Forelimb muscle (tissue), 1 donor: ENCODE results near the gene PROCA1. TPM values are rescaled to one million over a fixed set of nuclear protein-coding genes. Genes with fewer than 3 reads are reported as not detected.

Experiments
- DNase-seq: peaks from one replicate; pipeline ENCODE4 v3.0.0-alpha.2; 2013; ENCODE audit warnings: low read depth
- polyA plus RNA-seq: library from polyadenylated mRNA; unstranded; fragments of 120-200 nt; gene quantifications from one replicate; pipeline ENCODE4 v1.2.1, GENCODE V29; 2013; ENCODE audit not compliant: insufficient read length

The PROCA1 gene
- polyA plus RNA-seq, 1 donor, result 3.1 TPM

- DNase-seq, result no peak
Observed at GRCh38 chr17:28707339-28707720, 4.4 kb downstream of the PROCA1 start.

GRCh38 chr17:28706471-28707338 is 5.0 kb downstream of the PROCA1 start:
- no peak for DNase-seq

- no peak for DNase-seq
Observed at GRCh38 chr17:28705728-28706334, 5.9 kb downstream of the PROCA1 start.

GRCh38 chr17:28705074-28705659 is 6.5 kb downstream of the PROCA1 start:
- DNase-seq, result no peak

GRCh38 chr17:28704219-28704858 is 7.3 kb downstream of the PROCA1 start:
- DNase-seq, result no peak

DNA sequence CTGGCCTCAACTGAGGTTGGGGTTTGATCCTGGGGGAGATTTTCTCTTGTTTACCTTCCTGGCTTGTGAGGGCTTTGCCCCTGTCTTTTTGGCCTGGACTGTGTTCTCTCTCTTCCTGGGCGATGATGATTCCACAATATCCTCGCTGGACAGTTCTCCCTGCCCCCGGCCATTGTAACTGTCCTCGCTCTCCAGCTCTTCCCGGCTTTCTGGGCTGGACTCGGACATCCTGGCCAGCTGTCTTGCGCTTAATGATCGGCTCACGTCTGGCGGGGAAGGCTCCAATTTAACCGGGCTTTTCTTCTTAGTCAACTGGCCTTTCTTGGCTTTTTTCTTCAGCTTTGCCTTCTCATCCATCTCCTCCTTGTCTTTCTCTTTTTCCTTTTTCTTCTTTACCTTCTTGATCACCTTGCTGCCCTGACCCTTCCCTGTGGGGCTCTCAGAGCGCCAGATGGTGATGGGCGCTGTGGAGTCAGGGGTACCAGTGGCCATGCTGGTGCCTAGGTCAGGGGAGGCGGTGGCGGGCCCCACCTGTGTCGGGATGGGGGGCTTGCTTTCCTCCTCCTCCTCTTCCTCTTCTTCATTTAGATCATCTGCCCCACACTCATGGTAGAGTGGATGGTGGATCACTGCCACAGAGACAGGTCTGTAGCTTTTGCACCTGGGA is 8.0 kb downstream of the PROCA1 start:
- no peak for DNase-seq

- DNase-seq, result no peak
Observed at GRCh38 chr17:28702752-28703150, 8.9 kb downstream of the PROCA1 start.

DNA sequence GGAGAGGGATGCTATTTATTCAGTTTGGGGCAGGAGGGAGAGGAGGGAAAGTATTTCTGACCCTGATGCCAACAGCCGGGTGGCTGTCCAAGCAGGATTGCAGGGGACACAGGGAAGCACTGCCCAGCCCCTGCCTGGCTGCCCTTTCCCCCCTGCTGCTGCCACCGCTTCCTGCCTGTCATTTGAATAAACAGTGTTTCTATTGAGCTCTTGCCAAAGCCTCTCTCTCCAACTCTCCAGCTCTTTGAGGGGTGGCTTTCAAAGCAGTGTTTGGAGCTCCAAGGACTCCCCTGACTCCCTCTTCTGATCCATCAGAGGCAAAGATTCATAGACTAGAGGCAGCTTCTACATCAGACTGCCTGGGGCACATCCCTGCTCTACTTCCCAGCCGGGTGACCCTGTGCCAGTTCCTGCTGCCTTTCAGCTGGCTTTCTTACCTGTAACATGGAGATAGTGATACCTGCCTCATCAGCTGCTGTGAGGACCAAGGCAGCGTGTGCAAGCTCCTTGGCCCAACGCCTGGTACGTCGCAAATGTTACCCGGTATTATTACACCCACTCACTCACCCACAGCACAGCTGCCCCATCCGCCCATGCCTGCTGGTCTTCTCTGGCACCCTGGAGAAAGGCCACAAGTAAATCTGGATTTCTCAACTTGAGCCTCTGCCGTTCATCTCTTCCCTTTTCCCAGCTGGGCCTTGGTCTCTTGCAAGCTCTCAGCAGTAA is 9.5 kb downstream of the PROCA1 start:
- no peak for DNase-seq

- DNase-seq, result no peak
Observed at GRCh38 chr17:28700830-28701492, 10.7 kb downstream of the PROCA1 start.

GRCh38 chr17:28700278-28700677 is 11.4 kb downstream of the PROCA1 start:
- no peak for DNase-seq

- no peak for DNase-seq
Observed at GRCh38 chr17:28698253-28698941, 13.3 kb downstream of the PROCA1 start.

DNA sequence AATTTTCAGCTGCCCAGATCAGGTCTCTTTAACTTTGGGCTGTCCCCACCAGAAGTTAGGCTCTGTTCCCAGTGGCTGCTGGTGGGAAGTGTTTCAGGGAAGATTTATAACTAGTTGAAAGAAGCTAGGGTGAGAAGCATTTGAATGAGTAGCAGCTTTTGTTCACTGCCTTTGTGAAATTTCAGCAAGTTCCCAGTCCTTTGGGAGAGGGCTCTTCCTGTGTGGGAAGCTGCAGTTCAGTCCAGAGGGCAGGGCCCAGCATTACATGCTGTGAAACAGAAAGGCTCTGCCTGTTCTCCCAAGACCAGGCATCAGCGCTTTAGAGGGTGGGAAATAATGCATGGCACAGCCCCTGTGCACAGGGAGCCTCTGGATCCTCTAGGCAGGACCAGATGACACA is 17.8 kb downstream of the PROCA1 start:
- DNase-seq, result no peak

DNA sequence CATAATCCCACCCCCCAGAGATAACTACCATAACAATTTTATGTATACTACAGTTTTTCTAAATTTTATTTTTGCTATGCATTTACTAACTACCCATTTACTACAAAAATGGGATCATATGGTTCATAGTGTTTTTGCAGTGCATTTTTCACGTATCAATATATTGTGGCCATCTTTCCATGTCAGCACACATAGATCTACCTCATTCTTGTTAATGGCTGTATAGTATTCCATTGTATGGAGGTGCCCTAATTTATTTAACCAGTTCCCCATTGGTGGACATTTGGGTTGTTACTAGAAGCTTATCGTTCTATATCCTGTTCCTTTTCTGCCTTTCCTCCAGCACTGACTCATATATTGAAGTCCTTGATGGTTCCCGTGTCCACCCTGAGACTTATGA is 22.7 kb downstream of the PROCA1 start:
- DNase-seq, result no peak

DNA sequence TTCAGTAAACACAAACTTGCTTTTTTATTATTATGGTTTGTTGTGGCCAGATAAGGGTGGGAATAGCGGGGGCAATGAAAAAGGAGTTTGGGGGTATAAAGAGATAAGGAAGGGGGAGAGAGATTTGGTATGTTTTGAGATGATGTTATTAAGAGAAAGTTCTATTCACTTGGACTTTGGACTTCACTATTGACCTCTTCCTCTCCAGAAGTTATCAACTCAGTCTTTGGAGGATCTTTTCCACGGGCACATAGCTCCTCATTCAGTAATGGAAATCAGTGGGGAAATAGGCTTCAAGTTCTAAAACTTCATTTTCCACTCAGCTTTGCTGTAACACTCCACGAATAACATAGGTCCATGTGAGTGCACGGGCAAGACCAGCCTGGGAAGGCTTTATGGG is 23.2 kb downstream of the PROCA1 start:
- no peak for DNase-seq

GRCh38 chr17:28686296-28686695 is 25.4 kb downstream of the PROCA1 start:
- no peak for DNase-seq

GRCh38 chr17:28685366-28685765 is 26.3 kb downstream of the PROCA1 start:
- DNase-seq, result no peak

- DNase-seq, result no peak
Observed at GRCh38 chr17:28684963-28685362, 26.7 kb downstream of the PROCA1 start.

DNA sequence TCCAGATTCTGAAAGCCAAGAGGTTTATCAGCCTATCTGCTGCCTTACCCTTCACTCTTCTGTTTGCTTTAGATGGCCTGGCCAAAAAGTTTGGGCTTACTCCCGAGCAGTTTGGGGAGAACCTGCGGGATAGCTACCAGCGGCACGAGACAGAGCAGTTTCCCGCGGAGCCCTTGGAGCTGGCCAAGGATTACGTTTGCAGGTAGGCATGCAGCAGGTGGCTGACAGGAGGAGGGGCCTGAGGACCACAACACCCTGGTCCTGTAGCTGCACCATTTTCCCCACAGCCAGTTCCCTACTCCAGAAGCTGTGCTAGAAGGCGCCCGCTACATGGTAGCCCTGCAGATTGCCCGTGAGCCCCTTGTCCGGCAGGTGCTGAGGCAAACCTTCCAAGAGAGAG is 29.0 kb downstream of the PROCA1 start:
- no peak for DNase-seq

- no peak for DNase-seq
Observed at GRCh38 chr17:28675980-28676379, 35.7 kb downstream of the PROCA1 start.

GRCh38 chr17:28675490-28675889 is 36.2 kb downstream of the PROCA1 start:
- no peak for DNase-seq
